ENCODE results near the gene WASF2. TPM values are rescaled to one million over a fixed set of nuclear protein-coding genes. Genes with fewer than 3 reads are reported as not detected.

Gene WASF2
- polyA plus RNA-seq, 1 donor from 2014 or later = 2.5 TPM

GRCh38 chr1:27455139-27455811, 34.7 kb downstream of the WASF2 start:
- no peak overlapping the region for H3K4me3 ChIP-seq (ENCODE audit: low read length)
- no peaks in the 10 kb centered on the region for H4K20me1 ChIP-seq (ENCODE audit: insufficient read depth)
- no peaks in the 10 kb centered on the region for H3K27me3 ChIP-seq (ENCODE audit: insufficient read depth, low read depth, low read length)
- no peak overlapping the region for H2AFZ ChIP-seq (ENCODE audit: low read depth, low read length)
- no peak overlapping the region for H3K4me2 ChIP-seq (ENCODE audit: low read length)
- no peaks in the 10 kb centered on the region for H3K36me3 ChIP-seq (ENCODE audit: insufficient read depth, low read length)
- H3K9me3 ChIP-seq (ENCODE audit: low read length) = no peaks in the 10 kb centered on the region
- H3K27ac ChIP-seq (ENCODE audit: low read length) = no peak overlapping the region
- no peak overlapping the region for H3K9ac ChIP-seq (ENCODE audit: low read length)
- no peaks in the 10 kb centered on the region for H3K9me2 ChIP-seq (ENCODE audit: insufficient read depth, low read length)
- TF ChIP-seq SMC3 (conservative IDR thresholded peaks at IDR 0.05; ENCODE audit: poor library complexity) (no peak), CTCF (IDR thresholded peaks at IDR 0.05; ENCODE audit: poor library complexity, severe bottlenecking) (no peak), RAD21 (conservative IDR thresholded peaks at IDR 0.05) (no peak), TAF1 (IDR thresholded peaks at IDR 0.05; ENCODE audit: low read depth) (no peak), POLR2AphosphoS5 (IDR thresholded peaks at IDR 0.05) (no peak), EZH2 (IDR thresholded peaks at IDR 0.05; ENCODE audit: borderline replicate concordance, insufficient read depth, low read length, poor library complexity, severe bottlenecking) (no peak), MXI1 (conservative IDR thresholded peaks at IDR 0.05; ENCODE audit: poor library complexity, severe bottlenecking) (no peak), EP300 (conservative IDR thresholded peaks at IDR 0.05; ENCODE audit: poor library complexity, severe bottlenecking) (no peak)
- TF ChIP-seq, protein P1, sequence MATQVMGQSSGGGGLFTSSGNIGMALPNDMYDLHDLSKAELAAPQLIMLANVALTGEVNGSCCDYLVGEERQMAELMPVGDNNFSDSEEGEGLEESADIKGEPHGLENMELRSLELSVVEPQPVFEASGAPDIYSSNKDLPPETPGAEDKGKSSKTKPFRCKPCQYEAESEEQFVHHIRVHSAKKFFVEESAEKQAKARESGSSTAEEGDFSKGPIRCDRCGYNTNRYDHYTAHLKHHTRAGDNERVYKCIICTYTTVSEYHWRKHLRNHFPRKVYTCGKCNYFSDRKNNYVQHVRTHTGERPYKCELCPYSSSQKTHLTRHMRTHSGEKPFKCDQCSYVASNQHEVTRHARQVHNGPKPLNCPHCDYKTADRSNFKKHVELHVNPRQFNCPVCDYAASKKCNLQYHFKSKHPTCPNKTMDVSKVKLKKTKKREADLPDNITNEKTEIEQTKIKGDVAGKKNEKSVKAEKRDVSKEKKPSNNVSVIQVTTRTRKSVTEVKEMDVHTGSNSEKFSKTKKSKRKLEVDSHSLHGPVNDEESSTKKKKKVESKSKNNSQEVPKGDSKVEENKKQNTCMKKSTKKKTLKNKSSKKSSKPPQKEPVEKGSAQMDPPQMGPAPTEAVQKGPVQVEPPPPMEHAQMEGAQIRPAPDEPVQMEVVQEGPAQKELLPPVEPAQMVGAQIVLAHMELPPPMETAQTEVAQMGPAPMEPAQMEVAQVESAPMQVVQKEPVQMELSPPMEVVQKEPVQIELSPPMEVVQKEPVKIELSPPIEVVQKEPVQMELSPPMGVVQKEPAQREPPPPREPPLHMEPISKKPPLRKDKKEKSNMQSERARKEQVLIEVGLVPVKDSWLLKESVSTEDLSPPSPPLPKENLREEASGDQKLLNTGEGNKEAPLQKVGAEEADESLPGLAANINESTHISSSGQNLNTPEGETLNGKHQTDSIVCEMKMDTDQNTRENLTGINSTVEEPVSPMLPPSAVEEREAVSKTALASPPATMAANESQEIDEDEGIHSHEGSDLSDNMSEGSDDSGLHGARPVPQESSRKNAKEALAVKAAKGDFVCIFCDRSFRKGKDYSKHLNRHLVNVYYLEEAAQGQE (IDR thresholded peaks at IDR 0.05; ENCODE audit: borderline replicate concordance) = no peak
- H3F3A ChIP-seq (ENCODE audit: insufficient read depth, low read length, poor library complexity, severe bottlenecking) = no peaks in the 10 kb centered on the region
- H3K79me2 ChIP-seq (replicated peaks; ENCODE audit: insufficient read depth, low read length) = peaks cover 4% of the 10 kb centered on the region

GRCh38 chr1:27454610-27455009, 35.4 kb downstream of the WASF2 start:
- Histone ChIP-seq H3K27ac (ENCODE audit: low read length) (no peak overlapping the region), H3K9me3 (ENCODE audit: low read length) (no peaks in the 10 kb centered on the region), H3K4me2 (ENCODE audit: low read length) (no peak overlapping the region), H2AFZ (ENCODE audit: low read depth, low read length) (no peak overlapping the region), H3K27me3 (ENCODE audit: insufficient read depth, low read depth, low read length) (no peaks in the 10 kb centered on the region), H4K20me1 (ENCODE audit: insufficient read depth) (no peaks in the 10 kb centered on the region), H3K79me2 (replicated peaks; ENCODE audit: insufficient read depth, low read length) (peaks cover 4% of the 10 kb centered on the region), H3K4me3 (ENCODE audit: low read length) (no peak overlapping the region), H3K36me3 (ENCODE audit: insufficient read depth, low read length) (no peaks in the 10 kb centered on the region), H3K9me2 (ENCODE audit: insufficient read depth, low read length) (no peaks in the 10 kb centered on the region), H3K9ac (ENCODE audit: low read length) (no peak overlapping the region), H3F3A (ENCODE audit: insufficient read depth, low read length, poor library complexity, severe bottlenecking) (no peaks in the 10 kb centered on the region)
- TF ChIP-seq SMC3 (conservative IDR thresholded peaks at IDR 0.05; ENCODE audit: poor library complexity) (no peak), RAD21 (conservative IDR thresholded peaks at IDR 0.05) (no peak), MXI1 (conservative IDR thresholded peaks at IDR 0.05; ENCODE audit: poor library complexity, severe bottlenecking) (no peak), EP300 (conservative IDR thresholded peaks at IDR 0.05; ENCODE audit: poor library complexity, severe bottlenecking) (no peak), POLR2AphosphoS5 (IDR thresholded peaks at IDR 0.05) (no peak), TAF1 (IDR thresholded peaks at IDR 0.05; ENCODE audit: low read depth) (no peak)
- TF ChIP-seq, protein P1 (IDR thresholded peaks at IDR 0.05; ENCODE audit: borderline replicate concordance) = no peak
